GM18520 (cell line): ENCODE data around the gene DGKB.

Source experiments
- ATAC-seq: cut with Tn5 transposase; IDR thresholded peaks from one replicate; pipeline ENCODE4 v1.9.1; 2021; ENCODE audit not compliant: unreplicated experiment

DGKB gene

DNA sequence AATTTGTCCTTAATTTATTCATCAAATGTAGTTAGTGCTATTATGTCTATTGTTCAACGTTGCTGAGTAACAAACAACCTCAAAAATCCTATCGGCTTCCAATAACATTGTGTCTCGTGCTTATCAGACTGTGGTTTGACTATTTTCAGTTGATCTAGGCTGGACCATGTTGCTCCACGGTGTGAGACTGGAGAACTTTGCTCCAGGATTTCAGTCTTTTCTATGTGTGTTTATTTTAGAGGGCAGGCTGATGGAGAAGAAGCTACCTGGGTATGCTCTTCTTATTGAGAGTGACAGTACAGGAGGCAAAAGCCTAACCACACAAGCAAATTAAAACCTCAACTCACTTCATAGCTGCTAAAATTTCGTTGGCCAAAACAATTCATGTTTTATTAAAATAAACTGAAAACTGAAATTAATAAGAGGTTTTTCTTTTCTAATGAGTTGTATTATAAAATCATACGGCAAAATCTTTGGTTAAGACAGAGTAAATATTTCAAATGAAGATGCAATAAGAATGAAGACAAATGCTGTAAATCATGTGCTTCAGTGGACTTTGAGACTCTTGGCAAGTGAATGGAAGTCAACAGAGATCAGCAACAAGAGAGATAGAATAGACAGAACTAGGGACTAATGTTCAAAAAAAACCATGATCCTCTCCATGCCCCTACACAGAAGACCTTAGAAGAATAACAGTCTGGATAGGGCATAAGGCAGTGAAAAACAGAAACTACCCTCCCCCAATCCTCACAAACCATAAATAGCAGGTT is 495.1 kb downstream of the DGKB start:
- ATAC-seq: no peak

DNA sequence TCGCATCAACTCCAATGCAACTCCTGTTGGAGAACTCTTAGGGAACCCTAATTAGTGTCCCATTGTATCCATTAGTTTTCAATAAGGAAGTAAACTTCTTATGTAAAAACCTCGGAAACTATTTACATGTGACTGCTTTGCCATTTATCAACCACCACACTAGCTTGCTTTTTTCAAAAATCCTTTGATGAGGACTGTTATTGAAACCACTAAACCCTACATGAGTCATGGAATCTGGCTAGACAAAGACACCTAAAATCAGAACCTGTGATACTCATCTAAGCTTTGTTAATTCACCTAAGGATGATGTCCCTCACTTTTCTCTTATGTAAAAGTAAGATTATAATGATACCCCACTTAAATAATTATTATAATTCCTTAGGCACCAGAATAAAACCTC is 499.0 kb downstream of the DGKB start:
- ATAC-seq: no peak

DNA sequence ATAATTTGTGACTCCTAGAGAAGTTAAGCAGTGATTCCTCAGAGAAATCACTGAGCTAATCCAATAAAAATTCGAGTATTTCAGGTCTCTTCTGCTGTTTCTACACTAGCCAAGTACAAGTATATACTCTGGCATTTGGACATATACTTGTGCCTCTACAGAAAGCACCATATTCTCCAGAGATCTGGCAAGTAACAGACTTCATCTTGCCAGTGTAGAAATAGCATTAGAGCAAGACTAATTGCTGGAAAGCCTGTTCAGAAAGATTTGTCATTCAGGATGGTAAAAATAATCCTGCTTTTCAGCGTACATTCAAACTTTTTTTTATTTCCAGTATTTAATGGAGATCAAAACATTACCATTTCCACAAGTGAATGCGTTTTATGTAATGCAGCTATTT is 502.3 kb downstream of the DGKB start:
- no peak for ATAC-seq

DNA sequence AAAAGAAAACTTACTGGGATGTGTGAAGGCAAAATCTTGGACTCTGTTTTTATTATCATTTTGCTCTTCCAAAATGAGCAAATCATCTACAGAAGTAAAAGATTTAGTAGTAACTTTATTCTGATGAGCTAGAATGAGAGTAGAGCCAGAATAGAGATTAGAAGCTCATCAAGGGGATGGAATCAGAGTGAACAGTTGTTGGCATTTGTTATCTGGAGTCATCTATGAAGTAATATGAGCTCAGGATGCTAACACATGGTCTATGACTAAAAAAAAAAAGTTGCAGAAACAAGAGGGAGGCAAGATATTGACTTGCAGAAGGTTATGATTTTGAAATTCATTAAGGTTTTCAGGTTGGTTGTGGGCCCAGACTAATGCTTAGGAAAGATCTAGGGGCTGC is 504.0 kb downstream of the DGKB start:
- ATAC-seq: no peak

DNA sequence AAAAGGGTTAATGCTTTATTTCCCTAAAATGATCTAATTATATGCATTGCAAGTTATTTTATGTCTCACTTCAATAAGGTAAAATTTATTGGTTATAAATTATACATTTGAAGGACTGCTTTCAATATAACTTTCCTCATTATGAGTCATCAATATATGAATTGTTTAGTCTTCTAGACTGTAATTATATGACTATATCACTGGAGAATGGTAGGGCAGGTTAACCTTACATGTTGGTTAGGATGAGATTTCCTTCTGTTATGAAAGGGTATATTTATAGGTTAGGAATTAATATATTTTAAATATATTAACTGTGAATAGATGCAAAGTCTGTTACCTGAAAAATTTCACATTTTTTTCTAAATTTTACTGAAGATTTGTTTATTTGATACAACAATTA is 506.7 kb downstream of the DGKB start:
- ATAC-seq: no peak

DNA sequence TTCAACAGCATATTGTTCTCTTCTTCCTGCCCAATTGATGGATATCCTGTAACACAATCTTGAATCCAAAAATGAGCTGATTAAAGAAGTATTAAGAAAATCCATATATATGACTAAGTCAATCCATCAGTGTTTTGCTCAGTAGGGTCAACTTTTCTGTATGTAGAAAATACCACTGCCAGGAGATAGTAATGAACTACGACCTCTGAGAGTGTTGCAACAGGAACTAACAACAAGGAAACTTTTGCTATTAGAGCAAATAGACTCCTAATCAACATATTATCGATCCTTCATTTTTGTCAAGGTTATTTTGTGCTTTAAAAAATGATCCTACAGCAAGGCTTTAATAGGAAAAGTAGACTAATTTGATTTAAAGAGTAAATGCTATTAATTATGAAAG is 507.8 kb downstream of the DGKB start:
- ATAC-seq: no peak

DNA sequence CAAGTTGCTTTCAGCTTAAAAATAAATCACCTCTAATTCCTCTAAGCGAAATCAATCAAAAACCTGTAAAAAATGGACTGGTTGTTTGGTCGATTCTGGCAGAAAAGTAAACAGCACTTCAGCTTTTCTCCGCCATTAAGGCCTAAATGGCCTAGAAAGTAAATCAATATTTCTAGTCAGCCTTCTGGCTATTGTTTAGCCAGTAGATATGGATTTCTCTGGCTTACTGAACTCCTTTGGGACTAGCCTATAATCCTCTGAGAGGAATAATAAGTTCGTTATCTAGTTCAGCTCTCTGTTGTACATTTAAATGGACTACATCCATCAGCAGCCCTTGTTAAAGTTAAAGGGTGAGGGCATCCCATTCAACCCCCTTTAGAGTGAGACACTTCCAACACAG is 513.0 kb downstream of the DGKB start:
- no peak for ATAC-seq

DNA sequence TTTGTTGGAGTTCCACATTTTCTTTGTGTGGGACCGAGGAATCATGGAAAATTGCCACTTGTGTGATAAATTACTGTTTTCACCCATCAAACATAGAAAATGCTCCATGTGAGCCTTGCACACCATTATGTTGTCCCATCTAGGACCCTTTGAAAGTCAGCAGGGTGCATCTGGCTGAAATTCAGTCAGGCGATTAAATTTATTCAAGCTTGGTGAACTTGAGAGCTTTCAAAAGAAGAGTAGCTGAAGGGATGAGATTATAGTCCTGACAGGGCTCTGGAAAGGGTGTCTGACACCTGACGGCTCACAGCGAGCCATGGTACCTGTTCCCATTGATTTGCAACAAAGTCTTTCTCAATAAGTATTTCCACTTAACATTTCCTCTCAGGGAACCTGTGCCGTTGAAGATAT is 513.4 kb downstream of the DGKB start:
- no peak for ATAC-seq

DNA sequence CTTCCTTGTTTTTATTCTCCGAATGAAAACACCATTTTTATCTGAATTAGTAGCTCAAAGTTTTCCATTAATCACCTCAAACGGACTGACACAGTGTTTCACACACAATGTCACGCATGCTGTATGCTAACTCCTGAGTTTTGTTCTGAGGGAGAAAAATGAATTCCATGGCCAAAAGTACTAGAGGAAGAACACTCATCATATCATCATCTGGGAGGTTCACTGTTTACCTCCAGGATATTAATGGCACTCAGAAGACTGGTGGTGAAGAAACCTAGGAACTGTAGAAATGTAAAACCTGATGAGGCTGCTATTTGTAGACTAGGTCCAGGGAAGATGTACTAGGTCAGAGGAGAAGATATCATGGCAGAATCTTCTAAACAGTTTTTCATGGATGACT is 517.5 kb downstream of the DGKB start:
- no peak for ATAC-seq

DNA sequence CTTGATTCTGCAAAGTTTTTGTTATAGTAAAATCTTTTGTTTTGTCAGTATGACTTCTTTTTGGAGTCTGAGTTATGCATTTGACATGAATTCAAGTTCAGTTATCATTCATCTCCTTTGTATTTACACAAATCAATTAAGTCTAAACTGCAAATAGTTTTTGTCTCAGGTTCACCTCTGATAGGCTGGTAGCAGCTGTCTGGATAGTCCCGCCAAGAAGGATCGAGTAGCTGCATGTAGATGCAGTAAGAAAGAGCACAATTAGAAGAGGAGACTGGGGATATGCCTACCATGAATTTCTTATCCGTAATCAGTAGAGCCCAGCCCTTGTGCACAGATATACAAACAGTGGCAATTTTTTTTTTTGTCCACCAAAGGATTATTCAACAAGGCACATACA is 520.6 kb downstream of the DGKB start:
- ATAC-seq: no peak

DNA sequence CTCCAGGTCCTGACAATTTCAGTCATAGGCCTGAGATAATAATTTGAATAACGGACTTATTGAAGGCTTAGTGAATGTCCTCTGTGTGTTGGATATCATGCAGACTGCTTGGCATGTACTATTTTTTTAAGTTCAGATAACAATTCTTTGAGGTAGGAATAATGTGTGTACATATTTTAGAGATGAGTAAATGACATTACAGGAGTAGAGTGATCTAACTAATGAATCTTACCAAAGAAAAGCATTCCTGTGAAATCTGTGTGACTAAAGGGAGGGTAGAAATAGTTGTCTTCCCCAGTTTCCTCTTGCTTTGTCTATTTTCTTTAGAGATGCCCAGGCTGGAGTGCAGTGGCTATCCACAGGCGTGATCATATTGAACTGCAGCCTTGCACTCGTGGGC is 521.2 kb downstream of the DGKB start:
- no peak for ATAC-seq

DNA sequence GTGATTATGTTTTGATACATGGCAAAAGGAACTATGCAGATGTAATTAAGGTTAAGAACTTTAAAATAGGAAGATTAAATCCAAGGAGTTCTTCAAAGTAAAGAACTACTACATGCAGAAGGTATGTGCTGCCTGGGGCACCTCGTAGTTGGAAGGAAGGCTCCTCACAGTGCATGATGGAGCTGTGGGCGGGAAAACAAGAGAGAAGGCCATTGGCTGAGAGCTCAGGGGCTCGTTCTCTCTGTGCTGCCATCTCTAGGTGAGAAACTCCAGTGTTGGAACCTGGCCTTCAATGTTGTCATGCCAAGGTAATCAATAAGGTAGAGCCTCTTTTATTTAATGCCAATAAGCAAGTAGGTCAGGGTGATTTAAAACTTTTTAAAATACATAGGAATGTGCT is 521.7 kb downstream of the DGKB start:
- ATAC-seq: no peak

DNA sequence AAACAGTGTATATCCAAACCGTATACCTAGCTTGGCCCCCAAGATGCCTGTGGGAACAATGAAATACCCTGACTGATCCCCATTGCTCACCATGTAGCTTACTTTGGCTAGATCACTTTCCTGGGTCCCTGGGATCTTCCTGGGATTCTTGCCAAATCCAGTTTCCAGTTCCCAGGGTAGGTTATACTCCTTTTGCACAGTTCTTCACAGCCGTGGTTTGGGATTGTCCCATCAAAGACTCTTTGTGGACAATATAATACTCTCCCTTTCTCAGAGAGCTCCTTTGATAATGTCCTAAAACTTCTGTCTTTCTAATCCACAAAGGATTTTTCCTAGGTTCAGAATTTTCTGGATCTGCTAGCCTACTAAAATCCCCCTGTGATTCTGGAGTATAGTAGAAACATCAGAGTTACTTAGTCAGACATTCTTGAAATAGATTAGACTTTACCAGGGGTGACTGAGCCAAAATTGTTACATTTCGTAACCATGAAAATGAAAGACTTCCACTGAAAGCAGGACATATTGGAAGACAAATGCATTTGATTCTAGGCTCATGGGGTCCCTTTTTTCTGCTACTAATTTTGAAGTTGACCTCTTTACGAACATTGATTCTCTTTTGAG is 524.8 kb downstream of the DGKB start:
- no peak for ATAC-seq

DNA sequence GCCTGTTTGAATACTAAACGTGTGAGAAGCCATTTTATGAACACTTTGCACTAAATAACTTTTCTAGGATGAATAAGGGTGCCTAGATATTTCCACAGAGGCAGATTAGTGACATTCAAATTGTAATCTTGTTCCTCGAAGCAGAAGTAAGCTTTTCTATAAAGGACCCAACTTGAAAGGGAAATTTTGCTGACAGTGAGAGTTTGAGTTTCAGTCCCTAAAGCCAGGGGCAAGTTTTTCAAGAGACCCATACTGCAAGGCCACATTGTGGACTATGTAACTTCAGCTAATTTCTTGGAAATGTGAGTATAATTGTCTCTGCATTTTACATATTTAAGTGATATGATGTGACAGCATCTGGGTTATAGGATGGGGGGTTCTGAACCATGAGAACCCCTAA is 525.8 kb downstream of the DGKB start:
- ATAC-seq: no peak

DNA sequence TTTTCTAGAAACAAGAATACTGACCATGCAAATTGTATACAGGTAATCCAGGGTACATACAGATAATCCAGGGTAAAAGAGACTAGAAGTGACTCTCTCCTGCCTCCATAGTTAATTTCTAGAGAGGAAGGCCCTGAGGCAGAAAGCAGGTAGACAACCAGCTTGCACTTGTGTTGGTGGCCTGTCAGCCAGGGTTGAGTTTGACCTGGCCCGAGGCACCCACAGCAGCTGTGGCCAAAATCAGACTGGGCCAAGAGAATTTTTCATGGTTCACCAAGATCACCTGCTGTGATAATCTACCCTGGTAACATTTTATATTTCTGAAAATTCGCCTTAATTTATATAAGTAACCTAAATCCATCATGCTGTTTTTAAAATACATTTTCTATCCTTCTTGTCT is 526.6 kb downstream of the DGKB start:
- ATAC-seq: no peak

DNA sequence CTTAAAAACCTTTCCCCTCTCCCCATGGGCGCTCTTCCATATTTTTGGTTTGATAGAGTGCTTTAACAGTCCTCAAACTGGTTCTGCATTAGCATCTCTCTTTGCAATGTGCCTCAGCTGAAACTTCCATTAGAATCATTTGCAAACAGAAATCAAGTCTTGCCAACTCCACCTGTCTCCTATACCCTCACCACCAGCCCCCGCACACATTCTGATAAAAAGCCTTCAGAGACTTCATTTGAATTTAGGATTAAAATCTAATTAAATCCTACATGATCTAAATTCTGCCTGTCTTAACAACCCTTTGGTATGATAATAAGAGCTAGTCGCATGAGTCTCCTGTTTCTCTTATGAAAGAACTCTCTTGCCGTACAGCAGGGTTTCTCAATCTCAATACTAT is 528.2 kb downstream of the DGKB start:
- ATAC-seq: no peak

DNA sequence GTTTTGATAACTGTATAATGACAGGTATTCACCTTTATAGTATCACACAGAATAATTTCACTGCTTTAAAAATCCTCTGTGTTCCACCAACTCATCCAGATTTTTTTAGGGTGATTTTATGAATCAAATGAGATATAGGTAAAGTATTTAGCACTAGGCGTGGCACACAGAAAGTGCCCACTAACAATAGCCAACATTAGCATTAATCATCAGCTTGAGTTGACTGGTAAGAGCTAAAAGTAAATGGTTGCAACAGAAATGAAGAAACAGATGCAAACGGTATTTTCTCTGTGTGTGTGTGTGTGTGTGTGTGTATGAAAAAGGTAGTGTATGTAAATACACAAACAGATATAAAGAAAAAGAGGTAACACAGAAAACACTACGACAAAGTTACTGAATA is 534.3 kb downstream of the DGKB start:
- no peak for ATAC-seq

DNA sequence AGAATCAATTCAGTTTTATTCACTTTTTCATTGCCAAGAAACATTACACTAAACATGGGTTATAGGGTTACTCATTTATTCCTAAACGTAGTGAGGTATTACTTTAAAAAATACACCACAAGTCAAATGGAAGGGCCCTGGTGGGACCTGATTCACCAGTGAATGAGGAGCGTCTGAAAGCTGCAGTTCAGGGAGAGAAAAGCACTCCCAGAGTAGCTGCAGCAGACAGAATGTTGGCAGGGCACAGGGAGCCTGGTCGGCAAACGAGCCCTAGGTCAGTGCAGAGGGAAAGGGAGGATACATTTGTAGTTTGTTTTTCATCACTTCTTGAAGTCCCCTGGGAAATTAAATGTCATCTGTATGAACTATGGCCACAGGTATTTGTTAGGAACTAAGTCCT is 551.4 kb downstream of the DGKB start:
- no peak for ATAC-seq

DNA sequence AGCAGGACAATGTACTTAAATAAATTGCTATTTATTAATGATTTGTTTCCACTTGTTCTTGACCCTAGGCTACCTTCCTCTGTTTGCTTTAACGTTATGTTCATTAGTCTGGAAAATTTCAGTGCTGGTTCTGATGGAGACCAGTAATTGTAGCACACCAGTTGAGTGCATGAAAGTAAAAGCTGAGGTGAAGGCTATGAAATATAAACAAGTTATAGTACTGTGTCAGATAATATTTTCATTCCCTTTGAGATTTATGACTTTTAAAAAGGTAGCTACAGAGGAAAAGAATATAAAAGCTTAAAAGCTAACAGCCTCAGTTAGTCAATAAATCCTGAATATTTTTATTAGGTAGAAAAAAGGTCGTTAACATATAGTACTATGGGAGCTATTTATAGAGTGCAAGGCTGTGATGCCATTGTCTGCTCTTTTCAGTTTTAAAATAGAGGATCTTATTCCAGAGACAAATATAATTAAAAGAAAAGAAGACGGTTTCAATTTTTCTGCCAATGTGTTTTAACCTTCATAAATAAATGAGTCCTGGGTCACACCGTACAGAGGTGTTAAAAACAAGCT is 561.3 kb downstream of the DGKB start:
- ATAC-seq: no peak

DNA sequence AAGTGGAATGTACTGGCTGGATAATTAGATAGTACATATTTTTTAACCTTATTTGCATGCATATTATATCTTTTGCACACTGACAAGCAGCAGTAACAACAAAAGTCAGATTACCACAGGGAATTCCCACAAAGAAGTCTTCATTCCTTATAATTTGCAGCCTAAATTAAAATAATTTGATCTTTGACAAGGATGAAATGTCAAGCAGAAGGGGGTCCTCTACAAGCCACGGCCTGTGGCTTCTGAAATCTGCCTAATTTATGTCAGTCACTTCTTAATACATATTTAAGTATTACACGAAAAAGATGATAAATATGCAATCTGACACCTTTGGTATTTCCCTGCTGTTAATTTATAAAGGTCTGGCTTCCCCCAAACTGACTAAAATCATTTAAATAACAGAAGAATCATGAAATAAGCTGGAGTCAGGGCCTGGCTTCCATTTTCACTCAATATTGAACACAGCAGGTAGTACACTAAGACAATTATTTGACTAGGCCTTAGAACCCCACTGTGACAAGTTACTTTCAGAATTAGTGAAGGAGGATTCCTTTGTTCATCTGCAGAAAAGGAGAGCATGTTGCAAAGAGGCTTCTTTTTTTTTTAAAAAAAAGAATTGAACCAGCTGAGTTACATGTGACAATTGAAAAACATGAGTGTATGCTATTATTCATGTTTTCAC is 562.0 kb downstream of the DGKB start:
- ATAC-seq: no peak

DNA sequence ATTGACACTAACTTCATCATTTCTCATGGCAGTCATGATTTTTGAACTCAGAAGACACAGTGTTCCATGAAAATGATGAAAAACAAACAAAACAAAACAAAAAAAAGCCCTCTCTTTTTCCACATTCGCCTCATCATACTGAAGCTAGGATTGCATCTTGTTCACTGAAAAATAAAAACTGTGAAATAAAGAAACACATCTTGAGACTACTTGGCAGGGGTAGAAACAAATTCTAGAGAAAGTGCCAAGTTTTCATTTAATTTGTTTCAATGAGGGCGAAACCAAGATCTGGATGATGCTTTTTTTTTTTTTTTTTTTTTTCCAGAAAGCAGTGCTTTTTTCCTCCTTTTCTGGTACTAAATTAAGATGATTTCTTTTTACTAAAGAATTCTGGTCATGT is 562.7 kb downstream of the DGKB start:
- no peak for ATAC-seq

DNA sequence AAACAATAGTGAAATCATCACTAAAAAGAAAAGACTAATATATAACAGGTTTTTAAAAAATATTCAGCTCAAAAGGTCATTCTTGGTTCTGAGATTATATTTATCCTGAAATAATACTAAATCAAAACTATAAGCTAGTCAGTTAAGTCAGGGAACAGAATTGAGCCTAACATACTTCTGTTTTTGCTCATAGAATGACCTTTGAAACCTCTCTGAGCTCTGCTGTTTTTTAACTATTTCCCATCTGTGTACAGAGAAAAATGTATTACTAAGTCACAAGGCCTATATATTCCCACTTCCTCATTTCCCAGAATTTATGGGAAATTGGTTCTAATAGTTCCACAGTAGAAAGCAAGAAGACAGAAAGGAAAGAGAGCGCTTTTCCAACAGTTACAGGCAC is 566.3 kb downstream of the DGKB start:
- no peak for ATAC-seq
